OCI-LY7 (cell line): ENCODE data around the gene CA5A. TPM values are rescaled to one million over a fixed set of nuclear protein-coding genes. Genes with fewer than 3 reads are reported as not detected.

Source experiments
- BruUV-seq: library from RNA; stranded (reverse); fragments of 400-500 nt; replicated peaks from 2 replicates; lab custom pipeline; 2021; lab: Mats Ljungman, UMichigan
- CTCF ChIA-PET: fragments of 300-600 bp; sonication (Branson Sonifier 250); formaldehyde crosslinking; loops from one replicate; lab custom pipeline; 2022; ENCODE audit warnings: antibody characterized with exemption; ENCODE audit not compliant: unreplicated experiment; lab: Charles Lee
- POLR2A ChIA-PET: fragments of 300-600 bp; sonication (Branson Sonifier 250); formaldehyde crosslinking; loops from one replicate; lab custom pipeline; 2022; ENCODE audit warnings: antibody characterized with exemption; lab: Charles Lee
- DNase-seq: peaks from one replicate; pipeline ENCODE4 v3.0.0-alpha.2; 2015; ENCODE audit warnings: low spot score
- H2AFZ ChIP-seq: fragments of 200-600 bp; sonication (generic), shearing (Covaris generic); 2 replicates; pipeline ENCODE4 v1.6.1; 2014; ENCODE audit warnings: mild to moderate bottlenecking, antibody characterized with exemption, low read length, moderate library complexity
- H3K27ac ChIP-seq: fragments of 200-600 bp; sonication (generic); 2 replicates; pipeline ENCODE4 v1.5.1; 2014; ENCODE audit warnings: mixed run types, low read depth, mild to moderate bottlenecking, moderate library complexity, low read length, inconsistent platforms; ENCODE audit not compliant: poor library complexity, severe bottlenecking
- H3K36me3 ChIP-seq: fragments of 200-600 bp; sonication (generic); 2 replicates; pipeline ENCODE4 v1.6.1; 2014; ENCODE audit warnings: mild to moderate bottlenecking, antibody characterized with exemption, low read length, moderate library complexity, mixed read lengths; ENCODE audit not compliant: insufficient read depth
- H3K4me1 ChIP-seq: fragments of 200-600 bp; sonication (generic); 2 replicates; pipeline ENCODE4 v1.5.1; 2014; ENCODE audit warnings: mild to moderate bottlenecking, low read length; ENCODE audit not compliant: insufficient read depth, poor library complexity, severe bottlenecking
- H3K4me2 ChIP-seq: fragments of 200-600 bp; sonication (generic); 2 replicates; pipeline ENCODE4 v1.6.1; 2014; ENCODE audit warnings: mild to moderate bottlenecking, low read length
- H3K4me3 ChIP-seq: fragments of 200-600 bp; sonication (generic); 2 replicates; pipeline ENCODE4 v1.5.1; 2014; ENCODE audit warnings: mild to moderate bottlenecking, low read depth, low read length; ENCODE audit not compliant: poor library complexity, severe bottlenecking
- H3K79me2 ChIP-seq: fragments of 200-600 bp; sonication (generic); 2 replicates; pipeline ENCODE4 v1.6.1; 2016; ENCODE audit warnings: low read depth, mild to moderate bottlenecking, low read length, moderate library complexity, mixed read lengths; ENCODE audit not compliant: insufficient read depth
- H3K9me2 ChIP-seq: fragments of 200-600 bp; sonication (generic); 2 replicates; pipeline ENCODE4 v1.6.1; 2016; ENCODE audit warnings: mild to moderate bottlenecking, low read length, mixed read lengths; ENCODE audit not compliant: insufficient read depth
- H3K9me3 ChIP-seq: fragments of 200-600 bp; sonication (generic); 2 replicates; pipeline ENCODE4 v1.6.1; 2014; ENCODE audit warnings: mild to moderate bottlenecking, mixed run types, low read length, mixed read lengths
- H4K20me1 ChIP-seq: fragments of 200-600 bp; sonication (generic); 2 replicates; pipeline ENCODE4 v1.6.1; 2014; ENCODE audit warnings: mild to moderate bottlenecking, antibody characterized with exemption, low read length, moderate library complexity, mixed read lengths; ENCODE audit not compliant: insufficient read depth
- CTCF ChIP-seq: fragments of 200-600 bp; sonication (generic); conservative IDR thresholded peaks from 2 replicates; pipeline ENCODE4 v1.5.1; 2014; ENCODE audit warnings: mild to moderate bottlenecking, antibody characterized with exemption, low read length, moderate library complexity, mixed read lengths
- EZH2phosphoT487 ChIP-seq: fragments of 200-600 bp; sonication (generic); IDR thresholded peaks from 2 replicates; pipeline ENCODE4 v1.6.1; 2018; ENCODE audit warnings: low read depth, borderline replicate concordance, mild to moderate bottlenecking, mixed run types, antibody characterized with exemption, low read length, moderate library complexity, mixed read lengths
- intact Hi-C: fragments of 100-400 bp; cut with micrococcal nuclease; formaldehyde crosslinking; loops from one replicate; pipeline ENCODE4 v1.10.0; 2022; ENCODE audit not compliant: unreplicated experiment
- total RNA-seq, 2 experiments: library from RNA; depleted of rRNA in 1 of 2; stranded (reverse); fragments of >200 nt in 1 of 2; shearing (Covaris generic) in 1 of 2; gene quantifications; 2 replicates each; pipeline ENCODE4 v1.2.3, GENCODE V29; 2014 to 2022

The CA5A gene
- total RNA-seq, 2 experiments from 2014 or later: not detected

- H3K4me2 ChIP-seq: no peak overlapping the region
- H3K9me2 ChIP-seq: no peaks in the 10 kb centered on the region
- H2AFZ ChIP-seq: no peak overlapping the region
- ChIA-PET POLR2A (interaction anchor here (0.8 to 2.4 kb wide), 4 partner anchors 17 to 68 kb away, joined by 3 to 12 read pairs (median 4); no protein-coding TSS in a partner anchor), CTCF (interaction anchor here (1.2 to 2.2 kb wide), 3 partner anchors 18 to 69 kb away, joined by 3 to 18 read pairs (median 4); no protein-coding TSS in a partner anchor)
- TF ChIP-seq CTCF (no peak), EZH2phosphoT487 (no peak)
- peaks cover 92% of the 10 kb centered on the region for H3K79me2 ChIP-seq
- no peak overlapping the region for H3K27ac ChIP-seq
- H4K20me1 ChIP-seq: peaks cover 33% of the 10 kb centered on the region; the same call in 1 of the 2 replicates
- peaks cover 65% of the 10 kb centered on the region for H3K4me1 ChIP-seq
- no peaks in the 10 kb centered on the region for H3K9me3 ChIP-seq
- BruUV-seq: TSS peak; percentile 38
- peaks cover 96% of the 10 kb centered on the region for H3K36me3 ChIP-seq
- H3K4me3 ChIP-seq: no peak overlapping the region
- DNase-seq: no peak
- intact Hi-C loops: no loop called here
These were observed 87.5 kb downstream of the CA5A start for GRCh38 chr16:87848676-87849345.

- CTCF ChIA-PET: no interaction called here
- H3K79me2 ChIP-seq: peaks cover 93% of the 10 kb centered on the region
These were observed 88.3 kb downstream of the CA5A start for GRCh38 chr16:87847785-87848675.

More at GRCh38 chr16:87847785-87848675, 88.3 kb downstream of the CA5A start:
- Histone ChIP-seq H4K20me1 (peaks cover 33% of the 10 kb centered on the region; the same call in 1 of the 2 replicates), H3K4me3 (no peak overlapping the region), H3K4me2 (no peak overlapping the region), H3K9me2 (no peaks in the 10 kb centered on the region), H3K36me3 (peaks cover 98% of the 10 kb centered on the region), H3K9me3 (no peaks in the 10 kb centered on the region), H2AFZ (no peak overlapping the region), H3K4me1 (peaks cover 65% of the 10 kb centered on the region), H3K27ac (no peak overlapping the region)
- intact Hi-C loops: no loop called here
- BruUV-seq: no TSS peak
- TF ChIP-seq EZH2phosphoT487 (no peak), CTCF (no peak)
- no peak for DNase-seq
- POLR2A ChIA-PET: no interaction called here
